Right renal pelvis (tissue), 4 donors: Measurements from ENCODE around the gene FGF6. TPM values are rescaled to one million over a fixed set of nuclear protein-coding genes. Genes with fewer than 3 reads are reported as not detected.
A peak's percentile ranks its signal among the peaks of the same experiment; 100 is the strongest.
"Not testable (repeated sequence)": the region's sequence is repeated elsewhere in the genome, so short reads cannot be mapped to it uniquely, and the experiment has no call there.

Source experiments
- DNase-seq, 4 donors: peaks; one replicate each; pipeline ENCODE4 v3.0.0-alpha.2; 2013; ENCODE audit warnings: low read depth in 4 of 4, low spot score in 3 of 4, missing footprints in 1 of 4
- polyA plus RNA-seq, 4 donors: library from polyadenylated mRNA; unstranded; fragments of 120-200 nt; gene quantifications; one replicate each; pipeline ENCODE4 v1.2.1, GENCODE V29; 2013; ENCODE audit not compliant: insufficient read length in 4 of 4

Gene FGF6
- polyA plus RNA-seq, 4 donors: 0.10 TPM; not detected in 3

GRCh38 chr12:4421590-4422031 is 24.0 kb downstream of the FGF6 start:
- peak in 3 of 4 donors; percentile 12 to 28 (median 15) for DNase-seq

- no peak for DNase-seq
These were observed 25.4 kb downstream of the FGF6 start for GRCh38 chr12:4420138-4420670.

GRCh38 chr12:4418913-4419312 is 26.7 kb downstream of the FGF6 start:
- DNase-seq: no peak

GRCh38 chr12:4417936-4418335 is 27.7 kb downstream of the FGF6 start:
- no peak for DNase-seq

- no peak for DNase-seq
These were observed 28.2 kb downstream of the FGF6 start for GRCh38 chr12:4417455-4417854.

GRCh38 chr12:4416276-4416675 is 29.3 kb downstream of the FGF6 start:
- DNase-seq: no peak

GRCh38 chr12:4412465-4412864 is 33.1 kb downstream of the FGF6 start:
- no peak for DNase-seq

GRCh38 chr12:4412056-4412455 is 33.6 kb downstream of the FGF6 start:
- no peak for DNase-seq

- DNase-seq: no peak
These were observed 38.5 kb downstream of the FGF6 start for GRCh38 chr12:4407136-4407535.

GRCh38 chr12:4404877-4405637 is 40.6 kb downstream of the FGF6 start:
- not testable (repeated sequence) for DNase-seq

- no peak for DNase-seq
These were observed 42.6 kb downstream of the FGF6 start for GRCh38 chr12:4402996-4403395.

GRCh38 chr12:4401117-4401516 is 44.5 kb downstream of the FGF6 start:
- no peak for DNase-seq

- DNase-seq: no peak
These were observed 49.8 kb downstream of the FGF6 start for GRCh38 chr12:4395818-4396217.

- no peak for DNase-seq
These were observed 52.4 kb downstream of the FGF6 start for GRCh38 chr12:4393211-4393610.

- no peak for DNase-seq
These were observed 53.3 kb downstream of the FGF6 start for GRCh38 chr12:4392223-4392742.

GRCh38 chr12:4388662-4389061 is 57.0 kb downstream of the FGF6 start:
- DNase-seq: no peak

- DNase-seq: no peak
These were observed 57.6 kb downstream of the FGF6 start for GRCh38 chr12:4388032-4388431.

GRCh38 chr12:4387607-4388006 is 58.0 kb downstream of the FGF6 start:
- no peak for DNase-seq

GRCh38 chr12:4386801-4387200 is 58.8 kb downstream of the FGF6 start:
- DNase-seq: no peak
